SK-N-SH treated with all-trans-retinoic acid at 6 μM for 48 hours (cell line): Measurements from ENCODE around the gene ETNK2.

Experiments
- ATAC-seq: fragments of 200-7000 bp; cut with Tn5 transposase; 3 replicates; pipeline ENCODE4 v1.9.1; 2020; ENCODE audit warnings: mild to moderate bottlenecking, moderate library complexity
- ARNTL ChIP-seq: fragments of 450-650 bp; formaldehyde crosslinking; IDR thresholded peaks from 2 replicates; pipeline ENCODE4 v1.5.0; 2020; ENCODE audit warnings: low read depth, mild to moderate bottlenecking, moderate library complexity, borderline replicate concordance
- BACH2 ChIP-seq: fragments of 250-450 bp; sonication (Bioruptor Pico); IDR thresholded peaks from 2 replicates; pipeline ENCODE4 v1.9.0; 2021; ENCODE audit warnings: mild to moderate bottlenecking, borderline replicate concordance
- CREB5 ChIP-seq: fragments of 250-450 bp; sonication (Bioruptor Pico); IDR thresholded peaks from 2 replicates; pipeline ENCODE4 v1.5.1; 2020; ENCODE audit warnings: low read depth, mild to moderate bottlenecking, moderate library complexity
- CSDC2 ChIP-seq: fragments of 250-450 bp; sonication (Bioruptor Pico); IDR thresholded peaks from 2 replicates; pipeline ENCODE4 v1.5.0; 2020; ENCODE audit warnings: mild to moderate bottlenecking, moderate library complexity
- CSRNP3 ChIP-seq: fragments of 250-450 bp; sonication (Bioruptor Pico); IDR thresholded peaks from 2 replicates; pipeline ENCODE4 v1.5.1; 2021; ENCODE audit warnings: mild to moderate bottlenecking, moderate library complexity
- ESRRG ChIP-seq: fragments of 250-450 bp; sonication (Bioruptor Pico); IDR thresholded peaks from 2 replicates; pipeline ENCODE4 v1.6.1; 2021; ENCODE audit warnings: mild to moderate bottlenecking
- GLIS3 ChIP-seq: fragments of 250-450 bp; sonication (Bioruptor Pico); IDR thresholded peaks from 2 replicates; pipeline ENCODE4 v1.5.0; 2020; ENCODE audit warnings: mild to moderate bottlenecking, moderate library complexity
- ISL1 ChIP-seq: fragments of 250-450 bp; sonication (Bioruptor Pico); IDR thresholded peaks from 2 replicates; pipeline ENCODE4 v2.1.2; 2022; ENCODE audit warnings: mild to moderate bottlenecking, moderate library complexity
- OSR1 ChIP-seq: fragments of 250-450 bp; sonication (Bioruptor Pico); IDR thresholded peaks from 2 replicates; pipeline ENCODE4 v1.8.0; 2022; ENCODE audit warnings: moderate library complexity, mild to moderate bottlenecking, inconsistent platforms
- PATZ1 ChIP-seq: fragments of 250-450 bp; sonication (Bioruptor Pico); IDR thresholded peaks from 2 replicates; pipeline ENCODE4 v1.8.0; 2020; ENCODE audit warnings: mild to moderate bottlenecking, moderate library complexity, borderline replicate concordance
- PPARA ChIP-seq: fragments of 250-450 bp; sonication (Bioruptor Pico); IDR thresholded peaks from 2 replicates; pipeline ENCODE4 v1.5.0; 2020; ENCODE audit warnings: mild to moderate bottlenecking, borderline replicate concordance
- RARB ChIP-seq: fragments of 250-450 bp; sonication (Bioruptor Pico); IDR thresholded peaks from 2 replicates; pipeline ENCODE4 v1.8.0; 2021; ENCODE audit warnings: mild to moderate bottlenecking, moderate library complexity
- SNAI2 ChIP-seq: fragments of 250-450 bp; sonication (Bioruptor Pico); IDR thresholded peaks from 2 replicates; pipeline ENCODE4 v1.5.0; 2020; ENCODE audit warnings: mild to moderate bottlenecking, moderate library complexity
- TCF4 ChIP-seq: fragments of 250-450 bp; sonication (Bioruptor Pico); IDR thresholded peaks from 2 replicates; pipeline ENCODE4 v1.8.0; 2021; ENCODE audit warnings: mild to moderate bottlenecking, moderate library complexity, borderline replicate concordance
- TOX ChIP-seq: fragments of 250-450 bp; sonication (Bioruptor Pico); IDR thresholded peaks from 2 replicates; pipeline ENCODE4 v1.8.0; 2021; ENCODE audit warnings: mild to moderate bottlenecking, moderate library complexity, borderline replicate concordance
- TSHZ2 ChIP-seq: fragments of 250-450 bp; sonication (Bioruptor Pico); IDR thresholded peaks from 2 replicates; pipeline ENCODE4 v1.5.0; 2020; ENCODE audit warnings: mild to moderate bottlenecking, moderate library complexity
- ZC3H10 ChIP-seq: fragments of 250-450 bp; sonication (Bioruptor Pico); IDR thresholded peaks from 2 replicates; pipeline ENCODE4 v1.5.1; 2021; ENCODE audit warnings: mild to moderate bottlenecking, moderate library complexity
- ZFP3 ChIP-seq: fragments of 250-450 bp; sonication (Bioruptor Pico); IDR thresholded peaks from 2 replicates; pipeline ENCODE4 v1.5.0; 2020; ENCODE audit warnings: mild to moderate bottlenecking, moderate library complexity
- ZFP30 ChIP-seq: fragments of 450-650 bp; formaldehyde crosslinking; IDR thresholded peaks from 2 replicates; pipeline ENCODE4 v1.5.0; 2022; ENCODE audit warnings: mild to moderate bottlenecking, moderate library complexity
- ZNF565 ChIP-seq: fragments of 450-650 bp; formaldehyde crosslinking; conservative IDR thresholded peaks from 2 replicates; pipeline ENCODE4 v1.5.0; 2020; ENCODE audit warnings: low read depth, mild to moderate bottlenecking, moderate library complexity
- ZNF70 ChIP-seq: fragments of 450-650 bp; formaldehyde crosslinking; IDR thresholded peaks from 2 replicates; pipeline ENCODE4 v1.5.0; 2020; ENCODE audit warnings: mild to moderate bottlenecking, moderate library complexity
- ZNF8 ChIP-seq: fragments of 450-650 bp; formaldehyde crosslinking; IDR thresholded peaks from 2 replicates; pipeline ENCODE4 v1.5.0; 2020; ENCODE audit warnings: mild to moderate bottlenecking, moderate library complexity

Gene ETNK2

GRCh38 chr1:204124639-204125038, 27.2 kb downstream of the ETNK2 start:
- ATAC-seq, result no peak
- TF ChIP-seq TOX (CRISPR knock-in tag), result no peak

- TF ChIP-seq CSRNP3 (CRISPR knock-in tag), result no peak
- no peak for TF ChIP-seq ZNF70 (CRISPR knock-in tag)
- TF ChIP-seq ZFP30, result no peak
- TF ChIP-seq ZC3H10 (CRISPR knock-in tag), result no peak
- ATAC-seq, result peak; percentile 42
These were observed 28.5 kb downstream of the ETNK2 start for GRCh38 chr1:204123376-204123775.

- TF ChIP-seq CSRNP3 (CRISPR knock-in tag) (no peak), ISL1 (CRISPR knock-in tag) (no peak), ZFP3 (CRISPR knock-in tag) (no peak), CSDC2 (CRISPR knock-in tag) (no peak), ZNF70 (CRISPR knock-in tag) (no peak), ZNF565 (CRISPR knock-in tag) (no peak), ZFP30 (no peak), CREB5 (no peak), BACH2 (no peak), GLIS3 (no peak), ARNTL (CRISPR knock-in tag) (no peak), TCF4 (CRISPR knock-in tag) (no peak), ESRRG (CRISPR knock-in tag) (no peak), SNAI2 (no peak), TOX (CRISPR knock-in tag) (no peak)
- no peak for ATAC-seq
These were observed 29.8 kb downstream of the ETNK2 start for GRCh38 chr1:204121840-204122555.

GRCh38 chr1:204116539-204116938, 35.3 kb downstream of the ETNK2 start:
- TF ChIP-seq ZC3H10 (CRISPR knock-in tag) (no peak), PATZ1 (CRISPR knock-in tag) (no peak), ZFP3 (CRISPR knock-in tag) (no peak), ZNF565 (CRISPR knock-in tag) (no peak), PPARA (CRISPR knock-in tag) (no peak), TOX (CRISPR knock-in tag) (no peak), CSRNP3 (CRISPR knock-in tag) (no peak), ZFP30 (no peak), ZNF70 (CRISPR knock-in tag) (no peak), ZNF8 (CRISPR knock-in tag) (no peak), GLIS3 (no peak), TSHZ2 (CRISPR knock-in tag) (no peak), OSR1 (CRISPR knock-in tag) (no peak), RARB (CRISPR knock-in tag) (no peak), ESRRG (CRISPR knock-in tag) (no peak), CREB5 (no peak), TCF4 (CRISPR knock-in tag) (no peak), SNAI2 (no peak), ISL1 (CRISPR knock-in tag) (no peak)
- no peak for ATAC-seq
